Epithelial cell of prostate (primary cell): Measurements from ENCODE around the gene NPR2.

ENCODE experiments used
- DNase-seq: peaks from one replicate; pipeline ENCODE4 v3.0.0-alpha.2; 2011; ENCODE audit warnings: low read depth, low spot score
- H3K27ac ChIP-seq: fragments of 450-650 bp; 2 replicates; pipeline ENCODE4 v1.5.1; 2017; ENCODE audit warnings: mild to moderate bottlenecking

Gene NPR2

DNA sequence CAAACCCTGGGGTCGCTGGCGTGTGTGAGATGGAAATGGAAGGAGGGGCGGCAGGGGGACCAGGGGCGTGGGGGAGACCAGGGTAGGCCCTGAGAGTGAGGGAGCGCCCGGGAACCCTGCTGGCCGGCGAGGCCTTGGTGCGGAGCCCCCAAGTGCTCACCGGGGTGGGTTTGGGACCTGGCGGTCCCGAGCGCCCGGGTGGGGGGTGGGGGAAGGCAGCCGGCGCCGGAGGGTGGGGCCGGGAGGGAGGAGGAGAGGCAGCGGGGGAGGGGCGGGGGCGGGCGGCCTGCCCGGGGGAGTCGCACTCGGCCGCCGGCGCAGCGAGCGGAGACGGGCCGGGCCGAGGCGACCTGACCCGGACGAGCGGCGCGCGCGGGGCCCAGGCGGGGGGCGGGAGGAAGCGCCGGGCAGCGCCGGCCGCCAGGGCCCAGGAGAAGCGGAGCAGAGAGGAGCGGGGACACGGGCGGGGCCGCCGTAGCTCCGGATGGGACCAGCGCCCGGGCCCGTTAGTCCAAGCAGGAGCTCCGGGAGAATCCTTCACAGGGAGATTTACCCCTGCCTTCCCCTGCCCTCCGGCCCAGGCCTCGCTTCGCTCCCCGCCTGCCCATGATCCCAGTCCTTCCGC is at the start of gene NPR2:
Gene NPR2, plus strand, starts transcription at position 295 of the 625 bp plus-strand sequence. CDS start 818 bp downstream, outside the sequence.
- H3K27ac ChIP-seq, result no peak within 1 kb of the TSS
- DNase-seq, result no peak

DNA sequence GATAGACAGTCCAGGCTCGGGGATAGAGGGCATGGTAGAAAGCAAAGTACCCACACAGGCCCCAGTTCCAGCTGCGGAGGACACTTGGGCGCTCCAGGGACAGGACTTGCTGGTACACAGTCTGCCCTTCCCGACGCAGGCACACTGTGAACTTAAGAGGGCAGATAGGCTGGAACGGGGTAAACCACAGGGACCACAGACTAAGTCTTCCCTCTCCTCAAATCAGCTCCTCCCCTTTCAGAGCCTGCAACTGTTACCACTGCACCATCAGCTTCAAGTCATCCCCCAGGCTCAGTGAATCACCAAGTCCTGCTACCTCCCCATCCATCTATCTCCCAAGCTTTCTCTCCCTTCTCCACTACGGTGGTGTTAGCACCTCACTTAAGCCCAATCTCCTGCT is 49.7 kb upstream of the NPR2 start:
- no peak for DNase-seq
- no peak overlapping the region for H3K27ac ChIP-seq

DNA sequence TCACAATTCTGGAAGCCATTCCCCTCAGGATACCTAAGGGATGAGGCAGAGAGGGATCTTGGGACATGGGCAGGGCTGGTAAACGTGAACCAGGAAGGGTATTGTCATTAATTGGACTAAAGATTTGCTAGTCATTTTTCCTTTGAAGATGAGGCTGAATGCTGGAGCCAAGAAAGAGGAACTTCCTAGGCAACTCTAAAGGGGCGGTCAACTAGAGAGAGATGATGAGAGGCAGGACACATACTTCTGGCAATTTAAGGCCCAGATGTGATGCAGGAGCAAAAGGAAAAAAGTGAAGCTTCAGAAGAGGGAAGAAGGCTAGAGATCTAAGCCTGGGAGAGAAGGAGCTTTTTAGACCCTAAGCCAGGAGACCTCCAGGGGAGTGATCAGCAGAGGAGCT is 47.9 kb upstream of the NPR2 start:
- H3K27ac ChIP-seq, result no peak overlapping the region

DNA sequence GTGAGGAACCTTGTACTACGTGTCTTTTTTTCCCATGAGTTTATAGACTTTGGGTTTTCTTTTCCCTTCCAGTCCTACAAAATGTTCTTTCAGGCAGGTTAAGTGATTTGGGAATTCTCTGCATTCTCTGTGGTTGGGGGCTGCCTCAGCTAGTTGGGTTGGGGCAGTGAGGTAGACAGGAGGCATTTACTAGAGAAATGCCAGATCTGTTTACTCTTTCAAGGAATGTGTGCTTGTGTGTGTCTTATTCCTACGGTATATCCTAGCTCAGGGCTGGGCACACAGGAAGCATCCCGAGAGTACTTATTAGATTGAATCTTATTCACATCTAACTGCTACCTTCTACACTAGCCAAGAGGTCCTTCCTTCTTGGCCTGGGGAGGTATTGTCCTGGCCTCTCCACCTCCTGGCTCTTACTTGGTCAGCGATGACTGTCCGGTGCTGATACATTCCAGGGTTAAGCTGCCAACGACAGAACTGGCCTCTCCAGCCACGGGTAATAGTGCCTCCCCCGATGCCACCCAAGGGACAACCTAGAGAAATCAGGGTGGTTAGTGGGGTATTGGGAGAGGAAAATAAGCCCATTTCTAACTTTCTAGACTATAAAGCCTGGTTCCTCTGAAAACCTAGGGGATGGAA is 47.4 kb upstream of the NPR2 start:
- no peak for DNase-seq
- H3K27ac ChIP-seq, result no peak overlapping the region

More for the DNA sequence above, 47.9 kb upstream of the NPR2 start:
- no peak for DNase-seq

DNA sequence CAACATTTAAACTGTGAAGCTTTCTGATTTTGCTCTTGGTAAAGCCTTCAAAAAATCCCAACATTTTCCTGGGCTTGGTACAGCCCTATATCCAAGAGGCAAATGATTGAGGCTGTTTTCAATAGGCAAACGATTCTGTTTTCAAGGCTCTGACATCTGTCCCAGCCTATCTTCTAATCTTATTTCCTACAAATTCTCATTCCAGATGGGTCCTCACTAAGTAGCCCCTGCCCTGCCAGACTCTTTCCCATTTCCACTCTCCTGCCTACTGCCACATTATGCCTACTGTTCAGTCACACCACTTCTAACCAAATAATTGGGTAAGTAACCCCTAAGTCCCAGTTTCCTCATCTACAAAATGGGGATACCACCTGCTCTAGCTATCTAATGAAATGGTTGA is 45.8 kb upstream of the NPR2 start:
- H3K27ac ChIP-seq, result no peak overlapping the region
- no peak for DNase-seq

DNA sequence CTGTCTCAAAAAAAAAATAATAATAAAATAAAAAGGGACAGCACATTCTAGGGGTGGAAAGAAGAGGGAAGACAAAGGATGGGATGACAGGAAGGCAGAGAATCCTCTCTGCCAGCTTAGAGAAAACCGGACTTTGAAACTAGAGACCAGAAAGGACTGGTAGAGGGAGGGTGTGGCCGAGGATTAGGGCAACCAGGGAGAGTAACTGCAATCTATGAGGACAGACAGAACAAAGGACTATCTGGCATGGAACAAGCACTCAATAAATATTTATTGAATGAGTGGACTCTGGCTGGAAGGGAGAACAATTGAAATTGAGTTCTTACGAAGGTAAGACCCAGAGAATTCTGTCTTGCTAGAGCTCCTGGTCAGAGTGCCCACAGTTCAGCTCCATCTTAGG is 44.8 kb upstream of the NPR2 start:
- DNase-seq, result no peak
- peak overlapping the region; percentile 87 for H3K27ac ChIP-seq

DNA sequence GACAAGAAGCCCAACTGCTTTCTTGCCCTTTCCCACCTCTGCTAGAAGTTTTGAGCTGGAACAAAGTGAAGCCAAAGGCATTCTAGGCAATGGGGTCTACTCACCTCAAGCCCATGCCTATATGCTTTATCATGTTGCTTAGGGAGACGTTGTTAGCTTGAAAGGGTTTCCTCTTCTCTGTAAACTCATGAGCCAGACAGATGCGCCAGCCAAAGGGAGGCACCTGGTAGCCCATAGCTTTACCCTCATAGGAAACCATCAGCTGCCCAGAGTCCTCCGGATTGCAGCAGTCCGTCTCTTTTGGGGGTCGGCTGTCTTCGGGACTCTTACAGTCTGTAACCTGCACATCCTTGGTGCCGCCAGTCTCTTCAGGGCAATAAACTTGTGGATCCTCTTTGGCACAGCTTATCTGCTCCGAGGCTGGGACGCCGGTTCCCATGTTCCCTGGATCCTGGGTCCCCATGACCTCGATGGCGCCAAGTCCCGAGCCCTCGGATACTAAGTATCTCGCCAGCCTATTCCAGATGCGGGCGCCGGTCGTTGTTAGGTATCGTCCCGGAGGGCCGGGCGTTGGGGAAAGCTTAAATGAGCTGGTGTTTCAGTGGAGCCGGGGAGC is 43.0 kb upstream of the NPR2 start:
- no peak for DNase-seq
- H3K27ac ChIP-seq, result peak overlapping the region; percentile 87

DNA sequence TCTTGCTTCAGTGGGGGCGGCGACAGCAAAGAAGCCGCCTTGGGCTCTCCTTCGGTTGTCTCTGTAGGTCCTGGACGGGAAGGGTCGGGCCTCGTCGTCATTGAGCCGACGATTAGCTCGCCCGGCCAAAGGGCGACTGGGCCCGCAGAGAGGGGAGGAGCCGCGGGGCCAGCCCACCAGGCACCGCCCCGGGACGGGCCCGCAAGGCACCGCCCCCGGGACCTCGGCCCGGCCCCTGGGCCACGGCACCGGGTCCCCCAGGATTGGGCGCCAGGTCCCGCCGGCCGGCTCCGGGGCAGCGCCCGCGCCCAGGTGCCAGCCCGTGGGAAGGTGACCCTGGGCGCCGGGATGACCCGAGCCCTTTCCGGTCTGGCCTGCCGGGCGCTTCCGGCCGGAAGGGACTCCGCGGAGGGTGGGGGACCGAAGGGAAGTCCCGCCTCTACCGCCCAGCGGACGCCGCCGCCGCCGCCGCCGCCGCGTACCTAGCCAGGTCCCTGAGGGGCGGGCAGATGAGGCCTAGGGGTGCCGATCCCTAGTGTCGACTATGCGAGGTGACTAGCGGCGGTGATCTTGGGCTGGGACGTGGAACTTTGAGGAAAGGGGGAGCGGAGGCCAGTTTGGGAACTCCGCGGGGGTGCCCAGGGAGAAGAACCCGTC is 42.4 kb upstream of the NPR2 start, which contains the start of the genes GBA2 and RGP1:
Gene GBA2, minus strand, starts transcription at position 371 of the 657 bp plus-strand sequence. CDS start 524 bp downstream, outside the sequence.
Gene RGP1, plus strand, starts transcription at position 430 of the 657 bp plus-strand sequence. CDS start 469 bp downstream, outside the sequence.
- H3K27ac ChIP-seq, result peak within 1 kb of the TSS; percentile 87
- DNase-seq, result no peak

DNA sequence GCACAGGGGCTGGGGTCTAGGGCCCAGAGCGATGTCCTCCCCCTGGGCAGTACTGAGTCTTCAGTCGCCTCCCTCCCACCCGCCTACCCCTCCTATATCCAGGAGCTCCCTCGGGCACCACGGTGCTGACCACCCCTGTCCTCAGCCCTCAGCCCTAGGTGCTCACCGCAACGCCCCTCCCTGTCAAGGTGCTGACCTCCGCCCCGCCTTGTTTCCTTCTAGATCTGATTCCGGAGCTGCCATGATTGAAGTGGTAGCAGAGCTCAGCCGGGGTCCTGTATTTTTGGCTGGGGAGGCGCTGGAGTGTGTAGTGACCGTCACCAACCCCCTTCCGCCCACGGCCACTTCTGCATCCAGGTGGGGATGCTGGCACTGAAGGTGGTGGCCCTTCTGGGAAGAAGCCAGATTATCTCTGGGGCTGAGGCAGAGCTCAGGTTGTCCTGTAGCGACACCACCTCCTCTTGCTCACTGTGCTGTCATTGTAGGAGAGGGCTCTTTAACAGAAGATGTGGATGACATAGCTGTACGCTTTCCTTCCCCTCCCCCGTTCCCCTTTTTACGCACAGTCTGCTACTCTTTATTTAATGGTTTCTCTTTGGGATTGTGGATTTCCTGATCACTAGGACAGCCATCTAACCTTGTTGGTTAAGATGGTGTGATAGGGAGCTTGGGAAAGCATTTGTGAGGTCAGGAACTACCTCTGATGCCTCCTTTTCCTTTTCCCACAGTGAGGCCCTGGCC is 41.7 kb upstream of the NPR2 start:
- no peak for DNase-seq
- H3K27ac ChIP-seq, result peak overlapping the region; percentile 87

DNA sequence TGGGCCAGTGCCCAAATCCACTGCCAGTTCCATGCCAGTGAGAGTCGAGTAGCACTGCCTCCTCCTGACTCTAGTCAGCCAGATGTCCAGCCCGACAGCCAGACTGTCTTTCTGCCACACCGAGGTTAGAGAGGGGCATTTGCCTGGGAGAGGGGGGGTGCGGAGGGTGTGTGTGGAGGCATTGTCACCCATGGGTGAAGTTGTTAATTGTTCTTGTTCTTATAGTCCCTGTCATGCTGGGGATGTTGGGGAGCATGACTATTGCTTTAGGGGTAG is 41.2 kb upstream of the NPR2 start:
- DNase-seq, result no peak
- H3K27ac ChIP-seq, result peak overlapping the region; percentile 87

DNA sequence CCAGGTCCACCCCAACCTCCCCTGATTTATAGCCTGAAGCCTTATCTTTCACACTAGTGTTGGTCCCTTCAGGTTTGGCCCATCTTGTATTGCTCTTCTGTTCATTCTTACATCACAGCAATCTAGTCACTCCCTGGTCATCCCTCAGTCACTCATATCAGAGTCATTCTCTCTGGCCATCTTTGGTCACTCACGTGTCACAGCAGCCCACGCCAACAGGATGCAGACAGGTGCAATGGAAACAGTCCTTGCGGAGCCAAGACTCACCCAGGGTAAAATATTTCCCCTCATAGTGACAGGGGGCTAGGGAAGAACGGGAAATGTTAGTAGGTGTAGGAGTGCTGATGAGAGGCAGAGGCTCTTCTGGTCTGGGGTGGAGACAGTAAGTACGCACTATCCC is 37.9 kb upstream of the NPR2 start:
- DNase-seq, result no peak
- no peak overlapping the region for H3K27ac ChIP-seq

DNA sequence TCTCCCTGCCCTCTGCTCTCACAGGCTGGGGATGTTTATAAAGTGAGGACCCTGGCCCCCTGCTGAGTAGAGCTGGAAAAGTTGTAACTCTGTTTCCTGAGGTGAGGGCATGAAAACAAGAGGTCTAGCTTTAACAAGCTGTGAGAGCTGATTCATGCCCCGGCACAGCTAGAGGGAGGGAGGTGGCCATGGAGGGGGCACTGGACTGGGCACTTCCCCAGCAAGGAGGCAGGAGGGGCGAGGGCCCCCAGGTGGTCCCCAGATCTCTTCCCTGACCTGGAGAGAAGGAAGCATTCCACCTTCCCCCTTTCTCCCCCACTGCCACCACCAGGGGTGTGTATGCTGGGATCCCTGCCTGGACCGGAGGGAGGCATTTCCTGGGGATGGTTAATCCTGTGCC is 37.1 kb upstream of the NPR2 start, which contains the start of gene MSMP:
Gene MSMP, minus strand, starts transcription at position 13 of the 400 bp plus-strand sequence. CDS start 147 bp downstream, outside the sequence.
- no peak within 1 kb of the TSS for H3K27ac ChIP-seq
- DNase-seq, result no peak

DNA sequence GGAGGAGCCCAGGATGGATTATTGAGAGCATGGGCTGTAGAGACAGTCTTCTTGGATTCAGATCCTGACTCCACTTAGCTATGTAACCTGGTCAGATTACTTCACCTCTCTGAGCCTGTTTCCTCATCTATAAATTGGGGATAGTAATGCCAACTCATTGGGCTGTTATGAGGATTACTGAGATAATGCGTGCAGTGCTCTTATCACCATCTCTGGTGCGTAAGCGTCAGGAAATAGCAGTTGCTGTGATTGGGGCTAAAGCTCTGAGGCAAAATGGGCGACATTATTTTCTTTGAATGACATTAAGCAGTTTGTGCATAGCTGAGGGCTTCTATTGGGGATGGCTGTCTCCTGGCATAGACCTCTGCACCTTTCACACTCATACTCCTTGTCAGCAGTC is 36.3 kb upstream of the NPR2 start:
- no peak overlapping the region for H3K27ac ChIP-seq
- DNase-seq, result no peak

DNA sequence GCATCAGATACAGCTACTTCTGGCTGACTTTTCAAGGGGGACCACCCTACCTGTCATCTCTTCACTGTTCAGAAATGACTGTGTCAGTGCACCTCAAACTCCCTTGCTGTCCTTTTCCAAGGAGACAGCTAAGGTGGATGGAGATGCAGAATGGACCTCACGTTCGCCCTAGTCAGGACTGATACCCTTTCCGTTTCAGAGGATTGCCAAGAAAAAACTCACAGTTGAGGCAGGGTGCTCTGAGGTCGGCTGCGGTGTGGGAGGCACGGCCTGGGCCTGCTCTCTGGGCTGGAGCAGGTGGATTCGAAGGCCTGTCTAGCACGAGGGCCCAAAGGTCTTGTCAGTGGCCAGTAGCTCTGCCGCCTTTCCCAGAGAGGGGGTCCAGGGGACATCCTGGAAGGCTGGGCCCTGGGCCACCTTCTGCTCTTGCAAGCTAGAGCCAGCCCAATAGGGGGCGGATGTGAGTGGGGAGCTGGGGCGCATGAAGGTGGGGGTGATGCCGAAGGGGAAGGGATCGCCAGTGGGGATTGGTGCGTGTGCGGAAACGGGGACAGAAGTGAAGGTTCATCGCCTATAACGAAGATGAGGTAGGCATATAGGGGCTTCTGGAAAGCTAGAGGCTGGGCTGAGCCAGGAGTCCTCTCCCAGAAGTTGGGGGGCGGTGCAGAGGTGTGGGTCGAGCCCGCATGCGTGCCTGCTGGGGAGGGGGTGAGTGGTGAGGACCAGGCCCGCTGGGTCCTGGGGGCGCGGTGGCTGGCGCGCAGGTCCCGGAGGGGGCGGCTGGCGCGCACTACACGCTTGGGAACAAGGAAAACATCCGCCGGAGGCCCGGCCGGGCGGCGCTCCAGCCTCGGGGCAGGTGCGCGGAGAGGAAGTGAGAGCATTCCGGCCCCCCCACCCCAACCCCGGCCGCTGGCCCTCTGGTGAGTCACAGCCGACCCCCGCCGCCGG is 34.8 kb upstream of the NPR2 start:
- peak overlapping the region; percentile 88 for H3K27ac ChIP-seq
- DNase-seq, result no peak

DNA sequence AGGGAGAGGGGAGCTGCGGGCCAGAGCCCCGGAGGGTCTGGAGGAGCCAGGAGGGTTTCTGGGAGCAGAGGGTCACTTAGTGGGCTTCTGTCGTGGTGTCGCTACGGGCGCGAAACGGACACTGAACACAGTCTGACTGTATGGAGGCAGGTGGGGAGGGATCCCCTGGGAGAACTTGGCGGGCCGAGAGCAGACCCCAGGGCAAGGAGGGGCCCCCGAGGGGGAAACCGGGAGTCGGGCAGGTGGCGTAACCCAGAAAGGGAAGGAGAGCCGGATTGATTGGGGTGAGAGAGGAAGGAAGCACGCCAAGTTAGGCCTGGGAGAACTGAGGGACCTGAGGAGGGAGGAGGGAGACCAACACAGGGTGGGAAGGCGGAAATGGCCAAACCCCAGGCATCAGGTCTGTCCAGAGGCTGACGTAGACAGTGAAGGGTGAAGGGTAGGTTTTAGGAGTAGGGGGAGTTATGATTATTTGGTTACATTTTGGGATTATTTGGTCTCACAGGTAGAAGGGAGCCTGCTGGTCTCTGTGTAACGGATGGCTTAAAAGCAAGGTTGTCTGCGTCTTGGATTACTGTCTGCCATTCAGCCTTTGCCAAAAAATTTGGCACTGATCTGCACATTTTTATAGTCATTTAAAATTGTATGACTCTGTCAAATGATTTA is 34.0 kb upstream of the NPR2 start:
- no peak for DNase-seq
- peak overlapping the region; percentile 88 for H3K27ac ChIP-seq

DNA sequence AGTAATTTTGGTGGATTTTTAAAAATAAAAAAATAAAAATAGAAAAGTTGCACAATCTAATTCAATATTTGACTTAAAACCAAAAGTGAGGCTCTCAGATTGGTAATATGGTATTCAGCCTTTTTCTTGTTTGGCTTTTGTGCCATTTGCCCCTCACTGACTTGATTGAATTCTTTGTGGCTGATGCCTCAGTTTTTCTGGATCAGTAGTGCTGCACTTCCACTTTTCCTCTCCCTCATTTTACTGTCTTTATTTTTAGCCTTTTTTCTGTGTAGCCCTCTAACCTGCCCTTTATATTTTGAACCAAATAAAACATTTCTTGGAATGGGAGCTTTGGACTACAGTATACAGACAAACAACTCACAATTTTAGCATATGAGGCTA is 33.5 kb upstream of the NPR2 start:
- H3K27ac ChIP-seq, result peak overlapping the region; percentile 88
- no peak for DNase-seq

DNA sequence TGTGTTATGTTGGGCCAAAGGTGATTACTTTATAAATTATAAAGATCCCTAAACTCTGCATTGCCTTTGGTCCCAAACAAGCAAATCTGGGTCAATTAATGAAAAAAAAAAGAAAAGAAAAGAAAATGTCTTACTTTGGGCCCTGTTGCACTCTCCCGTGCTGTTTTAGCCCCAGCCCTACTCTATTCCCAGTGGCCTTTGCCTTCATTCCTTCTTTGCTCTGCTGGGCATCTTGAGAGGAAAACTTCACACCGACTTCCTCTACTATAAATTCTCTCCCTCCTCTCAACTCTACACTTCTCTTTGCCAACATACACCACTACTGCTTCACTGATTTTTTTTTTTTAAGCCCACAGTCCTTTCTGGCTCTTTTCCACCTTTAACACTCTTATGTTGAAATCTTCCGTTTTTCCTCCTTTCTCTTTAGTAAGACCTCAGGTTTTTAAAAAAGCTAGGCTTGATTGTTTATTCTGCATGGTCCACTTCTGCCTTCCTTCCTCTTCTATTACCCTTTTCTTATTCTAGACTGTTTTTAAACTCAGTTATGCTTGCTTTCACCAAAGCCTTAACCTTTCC is 32.8 kb upstream of the NPR2 start:
- peak overlapping the region; percentile 88 for H3K27ac ChIP-seq
- no peak for DNase-seq

DNA sequence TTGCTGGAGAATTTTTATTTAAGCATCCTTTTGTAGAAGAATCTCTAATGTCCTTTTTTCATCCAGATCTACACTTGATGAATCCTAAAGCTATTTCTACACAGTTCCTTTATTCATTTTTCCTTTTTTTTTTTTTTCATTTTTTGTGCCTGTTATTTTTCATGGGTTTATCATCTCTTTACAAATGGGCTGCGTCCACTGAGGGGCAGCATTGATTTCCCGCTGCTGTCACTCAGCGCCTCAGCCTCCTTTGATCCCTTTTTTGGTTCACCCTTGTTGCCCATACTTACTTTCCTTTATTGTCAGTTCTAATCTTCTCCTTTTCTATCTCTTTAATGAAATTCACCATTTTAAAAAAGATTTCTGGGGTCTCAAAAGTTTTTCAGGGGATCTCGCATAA is 31.6 kb upstream of the NPR2 start:
- H3K27ac ChIP-seq, result no peak overlapping the region
- no peak for DNase-seq
